Vagina (tissue), 2 donors: ENCODE results near the gene NFIX.

Experiments
- POLR2A ChIP-seq, 2 donors: fragments of 450-650 bp; IDR thresholded peaks; one replicate each; pipeline ENCODE4 v1.6.1; 2017; ENCODE audit warnings: antibody characterized with exemption in 2 of 2, mild to moderate bottlenecking in 2 of 2, moderate library complexity in 2 of 2
- TF ChIP-seq, protein P1 (sequence below), 3 experiments: fragments of 450-650 bp in 2 of 3; fragments of 200-600 bp in 1 of 3; sonication (generic) in 1 of 3; IDR thresholded peaks; one replicate each; pipeline ENCODE4 v1.5.1; 2017 to 2019; ENCODE audit warnings: antibody characterized with exemption in 3 of 3, mild to moderate bottlenecking in 2 of 3, moderate library complexity in 2 of 3

DNA sequence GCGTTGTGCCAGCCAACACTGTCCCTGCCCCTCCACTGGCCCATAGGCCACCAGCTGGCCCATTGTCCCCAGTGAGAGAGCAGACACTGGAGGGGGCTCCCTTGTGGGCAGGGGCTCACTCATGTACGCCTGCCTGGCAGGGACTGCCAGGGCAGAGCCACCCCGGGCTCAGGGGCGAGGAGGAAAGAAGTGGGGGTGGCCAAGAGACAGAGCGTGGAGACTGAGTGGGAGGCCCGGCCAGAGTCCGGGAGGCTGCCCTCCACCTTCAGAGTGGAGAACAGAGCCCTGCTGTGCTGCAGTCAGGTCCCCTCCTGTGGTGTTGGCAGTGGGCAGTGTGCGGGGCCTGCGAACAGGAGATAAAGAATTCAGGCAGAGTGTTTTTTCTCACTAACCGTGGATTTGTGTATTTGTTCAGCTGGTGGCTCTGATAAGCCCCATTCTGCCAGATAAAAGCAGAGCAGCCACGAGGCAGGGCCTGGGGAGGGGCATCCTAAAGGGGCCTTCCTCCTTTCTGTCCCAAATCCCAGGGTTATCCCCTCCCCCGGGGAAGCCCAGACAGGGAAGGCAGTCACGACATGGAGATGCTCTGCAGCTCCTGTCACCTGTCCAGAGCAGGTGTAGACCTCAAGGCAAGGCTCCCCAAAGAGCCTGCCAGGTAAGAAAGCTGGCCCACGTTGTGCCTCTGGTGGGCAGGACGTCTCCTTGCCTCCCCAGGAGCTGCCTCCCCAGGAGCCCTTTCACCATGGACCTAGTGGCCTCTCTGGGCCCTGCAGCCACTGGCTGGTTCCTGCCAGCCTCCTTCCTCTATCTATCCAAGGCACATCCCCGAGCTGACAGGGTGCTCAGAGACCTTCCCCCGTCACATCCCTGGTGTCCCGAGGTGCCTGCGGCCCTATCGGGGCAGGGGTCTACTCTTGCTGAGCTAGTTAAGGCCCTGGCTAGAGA, 74.4 kb downstream of the NFIX start:
- TF ChIP-seq, protein P1, sequence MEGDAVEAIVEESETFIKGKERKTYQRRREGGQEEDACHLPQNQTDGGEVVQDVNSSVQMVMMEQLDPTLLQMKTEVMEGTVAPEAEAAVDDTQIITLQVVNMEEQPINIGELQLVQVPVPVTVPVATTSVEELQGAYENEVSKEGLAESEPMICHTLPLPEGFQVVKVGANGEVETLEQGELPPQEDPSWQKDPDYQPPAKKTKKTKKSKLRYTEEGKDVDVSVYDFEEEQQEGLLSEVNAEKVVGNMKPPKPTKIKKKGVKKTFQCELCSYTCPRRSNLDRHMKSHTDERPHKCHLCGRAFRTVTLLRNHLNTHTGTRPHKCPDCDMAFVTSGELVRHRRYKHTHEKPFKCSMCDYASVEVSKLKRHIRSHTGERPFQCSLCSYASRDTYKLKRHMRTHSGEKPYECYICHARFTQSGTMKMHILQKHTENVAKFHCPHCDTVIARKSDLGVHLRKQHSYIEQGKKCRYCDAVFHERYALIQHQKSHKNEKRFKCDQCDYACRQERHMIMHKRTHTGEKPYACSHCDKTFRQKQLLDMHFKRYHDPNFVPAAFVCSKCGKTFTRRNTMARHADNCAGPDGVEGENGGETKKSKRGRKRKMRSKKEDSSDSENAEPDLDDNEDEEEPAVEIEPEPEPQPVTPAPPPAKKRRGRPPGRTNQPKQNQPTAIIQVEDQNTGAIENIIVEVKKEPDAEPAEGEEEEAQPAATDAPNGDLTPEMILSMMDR (IDR thresholded peaks at IDR 0.05) = no peak
- TF ChIP-seq POLR2A (IDR thresholded peaks at IDR 0.05) = no peak
